Measurements from ENCODE around the gene CRISP1.
"Not testable (repeated sequence)": the region's sequence is repeated elsewhere in the genome, so short reads cannot be mapped to it uniquely, and the experiment has no call there.

The CRISP1 gene

DNA sequence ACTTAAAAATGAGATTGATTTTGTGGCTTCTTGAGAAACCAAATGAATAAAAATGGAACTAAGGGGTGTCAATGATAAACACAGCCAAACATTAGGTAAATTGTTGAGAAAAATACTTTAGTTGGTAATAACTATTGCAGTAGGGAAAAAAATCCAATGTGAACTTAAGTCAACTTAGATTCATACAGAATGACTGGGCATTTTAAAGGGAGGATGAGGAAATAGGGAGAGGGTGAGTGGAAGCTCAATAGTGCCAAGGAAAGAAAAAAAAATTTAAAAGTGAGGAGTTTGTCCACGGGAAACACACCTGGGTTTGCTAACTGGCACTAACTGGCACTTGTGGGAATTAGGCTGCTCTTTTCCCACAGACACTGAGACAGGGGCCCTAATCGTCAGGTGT, 53.1 kb downstream of the CRISP1 start:
- Histone ChIP-seq H3K27ac (no peak overlapping the region), H3K9me3 (no peaks in the 10 kb centered on the region), H3K4me3 (no peak overlapping the region), H3K36me3 (no peaks in the 10 kb centered on the region), H3K4me1 (no peaks in the 10 kb centered on the region), H3K27me3 (no peaks in the 10 kb centered on the region)
- DNase-seq, result no peak
- TF ChIP-seq, protein P1, sequence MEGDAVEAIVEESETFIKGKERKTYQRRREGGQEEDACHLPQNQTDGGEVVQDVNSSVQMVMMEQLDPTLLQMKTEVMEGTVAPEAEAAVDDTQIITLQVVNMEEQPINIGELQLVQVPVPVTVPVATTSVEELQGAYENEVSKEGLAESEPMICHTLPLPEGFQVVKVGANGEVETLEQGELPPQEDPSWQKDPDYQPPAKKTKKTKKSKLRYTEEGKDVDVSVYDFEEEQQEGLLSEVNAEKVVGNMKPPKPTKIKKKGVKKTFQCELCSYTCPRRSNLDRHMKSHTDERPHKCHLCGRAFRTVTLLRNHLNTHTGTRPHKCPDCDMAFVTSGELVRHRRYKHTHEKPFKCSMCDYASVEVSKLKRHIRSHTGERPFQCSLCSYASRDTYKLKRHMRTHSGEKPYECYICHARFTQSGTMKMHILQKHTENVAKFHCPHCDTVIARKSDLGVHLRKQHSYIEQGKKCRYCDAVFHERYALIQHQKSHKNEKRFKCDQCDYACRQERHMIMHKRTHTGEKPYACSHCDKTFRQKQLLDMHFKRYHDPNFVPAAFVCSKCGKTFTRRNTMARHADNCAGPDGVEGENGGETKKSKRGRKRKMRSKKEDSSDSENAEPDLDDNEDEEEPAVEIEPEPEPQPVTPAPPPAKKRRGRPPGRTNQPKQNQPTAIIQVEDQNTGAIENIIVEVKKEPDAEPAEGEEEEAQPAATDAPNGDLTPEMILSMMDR (IDR thresholded peaks at IDR 0.05), result no peak
- intact Hi-C loops (cut with DNase I; ENCODE audit: low total_unique reads), result no loop called here

DNA sequence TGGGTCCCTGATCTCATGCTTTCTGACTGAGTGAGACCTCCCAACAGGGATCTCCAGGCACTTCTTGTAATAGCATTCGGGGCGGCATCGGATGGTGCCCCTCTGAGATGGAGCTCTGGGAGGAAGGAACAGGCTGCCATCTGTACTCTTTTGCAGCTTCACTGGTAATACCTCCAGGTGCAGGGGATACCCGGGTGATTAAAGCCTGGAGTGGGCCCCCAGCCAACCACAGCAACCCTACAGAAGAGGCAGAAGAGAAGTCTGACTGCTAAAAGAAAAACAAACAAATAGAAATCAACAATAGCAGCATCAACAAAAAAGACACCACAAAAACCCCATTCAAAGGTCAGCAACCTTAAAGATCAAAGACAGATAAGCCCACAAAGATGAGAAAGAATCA, 60.2 kb downstream of the CRISP1 start:
- H3K4me1 ChIP-seq, result no peaks in the 10 kb centered on the region
- peak in 1 of 2 donors; percentile 51 for DNase-seq
- H3K27ac ChIP-seq, result no peak overlapping the region
- intact Hi-C loops (cut with DNase I; ENCODE audit: low total_unique reads), result no loop called here
- H3K36me3 ChIP-seq, result no peaks in the 10 kb centered on the region
- no peaks in the 10 kb centered on the region for H3K9me3 ChIP-seq
- no peaks in the 10 kb centered on the region for H3K27me3 ChIP-seq
- TF ChIP-seq, protein P1 (IDR thresholded peaks at IDR 0.05), result no peak
- no peak overlapping the region for H3K4me3 ChIP-seq

DNA sequence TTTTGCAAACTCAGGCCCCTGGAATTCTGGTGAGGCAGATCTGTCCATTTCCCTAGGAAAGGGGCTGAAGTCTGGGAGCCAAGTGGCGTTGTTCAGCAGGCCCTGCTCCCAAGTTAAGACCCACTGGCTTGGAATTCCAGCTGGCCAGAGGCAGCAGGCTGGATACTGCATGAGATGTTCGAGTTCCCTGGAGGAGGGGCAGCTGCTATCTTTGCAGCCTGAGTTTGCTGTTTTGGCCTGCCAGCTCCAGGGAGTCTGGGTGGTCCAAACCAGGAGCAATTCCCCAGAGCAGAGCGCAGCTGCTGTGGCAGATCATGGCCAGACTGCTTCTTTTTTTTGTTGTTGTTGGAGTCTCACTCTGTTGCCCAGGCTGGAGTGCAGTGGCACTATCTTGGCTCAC, 61.1 kb downstream of the CRISP1 start:
- intact Hi-C loops (cut with DNase I; ENCODE audit: low total_unique reads), result no loop called here
- H3K27me3 ChIP-seq, result no peaks in the 10 kb centered on the region
- no peaks in the 10 kb centered on the region for H3K9me3 ChIP-seq
- no peaks in the 10 kb centered on the region for H3K4me1 ChIP-seq
- no peak for DNase-seq
- H3K4me3 ChIP-seq, result no peak overlapping the region
- TF ChIP-seq, protein P1 (IDR thresholded peaks at IDR 0.05), result no peak
- no peaks in the 10 kb centered on the region for H3K36me3 ChIP-seq
- H3K27ac ChIP-seq, result no peak overlapping the region

DNA sequence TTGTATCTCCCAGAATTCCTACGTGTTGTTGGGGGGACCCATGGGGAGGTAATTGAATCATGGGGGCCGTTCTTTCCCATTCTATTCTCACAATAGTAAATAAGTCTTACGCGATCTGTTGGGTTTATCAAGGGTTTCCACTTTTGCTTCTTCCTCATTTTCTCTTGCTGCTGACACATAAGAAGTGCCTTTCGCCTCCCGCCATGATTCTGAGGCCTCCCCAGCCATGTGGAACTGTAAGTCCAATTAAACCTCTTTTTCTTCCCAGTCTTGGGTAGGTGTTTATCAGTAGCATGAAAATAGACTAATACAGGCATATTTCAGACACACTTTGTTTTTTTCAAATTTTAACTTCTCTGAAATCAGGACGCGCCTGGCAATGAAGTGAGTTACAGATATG, 64.8 kb downstream of the CRISP1 start:
- Histone ChIP-seq H3K27ac (no peak overlapping the region), H3K4me1 (no peaks in the 10 kb centered on the region), H3K36me3 (no peaks in the 10 kb centered on the region), H3K4me3 (no peak overlapping the region), H3K9me3 (no peaks in the 10 kb centered on the region), H3K27me3 (no peaks in the 10 kb centered on the region)
- DNase-seq, result no peak
- intact Hi-C loops (cut with DNase I; ENCODE audit: low total_unique reads), result no loop called here
- TF ChIP-seq, protein P1 (IDR thresholded peaks at IDR 0.05), result no peak

DNA sequence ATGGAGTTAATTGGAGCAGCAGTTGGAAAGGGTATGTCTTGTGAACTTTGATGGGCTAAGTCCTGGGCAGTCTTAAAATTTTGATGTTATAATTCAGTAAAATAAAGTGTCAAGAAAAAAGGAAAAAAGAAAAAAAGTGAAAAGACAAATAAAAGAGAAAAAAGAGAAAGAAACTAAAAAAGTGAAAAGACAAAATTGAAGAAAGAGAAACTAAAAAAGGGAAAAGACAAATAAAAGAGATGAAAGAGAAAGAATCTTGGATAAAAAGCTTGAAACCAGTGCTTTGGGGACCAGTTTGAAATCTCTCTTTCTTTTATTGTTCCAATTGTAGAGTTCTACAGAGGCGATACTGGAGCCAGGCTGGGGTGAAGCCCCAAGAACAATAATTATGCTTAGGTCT, 67.2 kb downstream of the CRISP1 start:
- TF ChIP-seq, protein P1 (IDR thresholded peaks at IDR 0.05), result no peak
- no peaks in the 10 kb centered on the region for H3K27me3 ChIP-seq
- H3K4me1 ChIP-seq, result no peaks in the 10 kb centered on the region
- no peak overlapping the region for H3K4me3 ChIP-seq
- no peak overlapping the region for H3K27ac ChIP-seq
- intact Hi-C loops (cut with DNase I; ENCODE audit: low total_unique reads), result no loop called here
- H3K9me3 ChIP-seq, result no peaks in the 10 kb centered on the region
- DNase-seq, result no peak
- H3K36me3 ChIP-seq, result no peaks in the 10 kb centered on the region

DNA sequence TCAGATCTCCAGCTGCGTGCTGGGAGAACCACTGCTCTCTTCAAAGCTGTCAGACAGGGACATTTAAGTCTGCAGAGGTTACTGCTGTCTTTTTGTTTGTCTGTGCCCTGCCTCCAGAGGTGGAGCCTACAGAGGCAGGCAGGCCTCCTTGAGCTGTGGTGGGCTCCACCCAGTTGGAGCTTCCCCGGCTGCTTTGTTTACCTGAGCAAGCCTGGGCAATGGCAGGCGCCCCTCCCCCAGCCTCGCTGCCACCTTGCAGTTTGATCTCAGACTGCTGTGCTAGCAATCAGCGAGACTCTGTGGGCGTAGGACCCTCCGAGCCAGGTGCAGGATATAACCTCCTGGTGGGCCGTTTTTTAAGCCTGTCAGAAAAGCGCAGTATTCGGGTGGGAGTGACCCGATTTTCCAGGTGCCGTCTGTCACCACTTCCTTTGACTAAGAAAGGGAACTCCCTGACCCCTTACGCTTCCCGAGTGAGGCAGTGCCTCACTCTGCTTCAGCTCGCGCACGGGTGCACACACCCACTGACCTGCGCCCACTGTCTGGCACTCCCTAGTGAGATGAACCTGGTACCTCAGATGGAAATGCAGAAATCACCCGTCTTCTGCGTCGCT, 69.4 kb downstream of the CRISP1 start:
- H3K9me3 ChIP-seq; H3K4me3 ChIP-seq; H3K27ac ChIP-seq; H3K4me1 ChIP-seq; H3K36me3 ChIP-seq; DNase-seq; H3K27me3 ChIP-seq; intact Hi-C loops (cut with DNase I; ENCODE audit: low total_unique reads): not testable (repeated sequence)

Measured in tibial artery (tissue), 4 donors.